Measurements from ENCODE around the gene SUGCT. TPM values are rescaled to one million over a fixed set of nuclear protein-coding genes. Genes with fewer than 3 reads are reported as not detected.

Gene SUGCT
- polyA plus RNA-seq, 1 of the 3 experiments (the other 2 are of a cell fraction): 53.7 TPM

GRCh38 chr7:40489844-40490602, 355.2 kb downstream of the SUGCT start:
- Histone ChIP-seq H3K27ac (ENCODE audit: low read depth in 2 of 2, low read length in 1 of 2) (peak overlapping the region; percentile 88 to 97), H3K4me2 (peak overlapping the region; percentile 33), H2AFZ (ENCODE audit: low read depth) (no peak overlapping the region), H3K9me3 (peaks cover 25% of the 10 kb centered on the region), H3K4me3 (ENCODE audit: low read depth in 2 of 2, low read length in 1 of 2) (no peak overlapping the region), H3K9me2 (no peaks in the 10 kb centered on the region), H3K27me3 (ENCODE audit: insufficient read depth) (no peaks in the 10 kb centered on the region), H3K36me3 (replicated peaks in 1 of 2; ENCODE audit: control insufficient read depth in 1 of 2, insufficient read depth in 2 of 2, low read length in 1 of 2) (peaks cover 12 to 65% of the 10 kb centered on the region in 2 experiments), H3F3A (replicated peaks; ENCODE audit: insufficient read depth) (peaks cover 78% of the 10 kb centered on the region), H4K20me1 (ENCODE audit: insufficient read depth) (no peaks in the 10 kb centered on the region), H3K79me2 (ENCODE audit: insufficient read depth) (peaks cover 87% of the 10 kb centered on the region), H3K9ac (peak overlapping the region; percentile 53; the same call in 1 of the 2 replicates), H3K4me1 (ENCODE audit: control insufficient read depth in 1 of 2, insufficient read depth in 2 of 2, low read depth in 1 of 2, low read length in 1 of 2) (peaks cover 7 to 20% of the 10 kb centered on the region in 2 experiments)
- 47% methylated on average over 2 of the region's 2 CpGs for WGBS (ENCODE audit: low lambda C conversion rate)
- TF ChIP-seq RXRA (IDR thresholded peaks at IDR 0.05; ENCODE audit: borderline replicate concordance, low read depth): no peak
- peak; percentile 35 for TF ChIP-seq CTCF (IDR thresholded peaks at IDR 0.05)
- no peak for TF ChIP-seq JUND (IDR thresholded peaks at IDR 0.05)
- peak; percentile 23; the same call in 1 of the 2 replicates for TF ChIP-seq SMC3 (IDR thresholded peaks at IDR 0.05; ENCODE audit: low read depth, low read length)
- peak; percentile 58 for TF ChIP-seq RAD21 (IDR thresholded peaks at IDR 0.05; ENCODE audit: low read length)
- no peak for TF ChIP-seq PBX3 (IDR thresholded peaks at IDR 0.05)
- CTCF ChIA-PET: interaction anchor here (1.3 to 1.7 kb wide), 2 partner anchors 29 to 258 kb away, joined by 4 to 5 read pairs; no protein-coding TSS in a partner anchor
- POLR2A ChIA-PET: no interaction called here
- no peak for DNase-seq

GRCh38 chr7:40490603-40490924, 355.8 kb downstream of the SUGCT start:
- Histone ChIP-seq H3K36me3 (replicated peaks in 1 of 2; ENCODE audit: control insufficient read depth in 1 of 2, insufficient read depth in 2 of 2, low read length in 1 of 2) (peaks cover 12 to 68% of the 10 kb centered on the region in 2 experiments), H4K20me1 (ENCODE audit: insufficient read depth) (no peaks in the 10 kb centered on the region), H3K9ac (peak overlapping the region; percentile 53; the same call in 1 of the 2 replicates), H2AFZ (ENCODE audit: low read depth) (no peak overlapping the region), H3F3A (replicated peaks; ENCODE audit: insufficient read depth) (peaks cover 81% of the 10 kb centered on the region), H3K4me3 (ENCODE audit: low read depth in 2 of 2, low read length in 1 of 2) (no peak overlapping the region), H3K9me3 (peaks cover 25% of the 10 kb centered on the region), H3K4me1 (ENCODE audit: control insufficient read depth in 1 of 2, insufficient read depth in 2 of 2, low read depth in 1 of 2, low read length in 1 of 2) (peaks cover 7 to 20% of the 10 kb centered on the region in 2 experiments), H3K9me2 (no peaks in the 10 kb centered on the region), H3K27ac (ENCODE audit: low read depth in 2 of 2, low read length in 1 of 2) (peak overlapping the region; percentile 88 to 97), H3K79me2 (ENCODE audit: insufficient read depth) (peaks cover 90% of the 10 kb centered on the region), H3K27me3 (ENCODE audit: insufficient read depth) (no peaks in the 10 kb centered on the region), H3K4me2 (peak overlapping the region; percentile 33)
- no peak for DNase-seq
- ChIA-PET POLR2A (no interaction called here), CTCF (no interaction called here)
- no peak for TF ChIP-seq SIN3A (IDR thresholded peaks at IDR 0.05; ENCODE audit: borderline replicate concordance, low read depth, low read length)
- no peak for TF ChIP-seq ELF1 (IDR thresholded peaks at IDR 0.05)
- no peak for TF ChIP-seq USF2 (IDR thresholded peaks at IDR 0.05; ENCODE audit: borderline replicate concordance, low read depth, low read length)
- peak; percentile 83 for TF ChIP-seq TEAD4 (IDR thresholded peaks at IDR 0.05; ENCODE audit: borderline replicate concordance, insufficient read depth)
- no peak for TF ChIP-seq GABPA (IDR thresholded peaks at IDR 0.05; ENCODE audit: low read depth)
- peak; percentile 92 for TF ChIP-seq RXRA (IDR thresholded peaks at IDR 0.05; ENCODE audit: borderline replicate concordance, low read depth)
- TF ChIP-seq RAD21 (IDR thresholded peaks at IDR 0.05; ENCODE audit: low read length): no peak
- peak; percentile 78; the same call in 1 of the 2 replicates for TF ChIP-seq FOSL2 (IDR thresholded peaks at IDR 0.05; ENCODE audit: borderline replicate concordance, low read depth)
- TF ChIP-seq JUND (IDR thresholded peaks at IDR 0.05): peak; percentile 87
- no peak for TF ChIP-seq MXI1 (IDR thresholded peaks at IDR 0.05; ENCODE audit: low read depth, low read length)
- TF ChIP-seq GATA2 (CRISPR knock-in tag; IDR thresholded peaks at IDR 0.05): no peak
- TF ChIP-seq TCF12 (IDR thresholded peaks at IDR 0.05): peak; percentile 98
- no peak for TF ChIP-seq IRF3 (IDR thresholded peaks at IDR 0.05; ENCODE audit: low read depth, low read length)
- TF ChIP-seq RCOR1 (IDR thresholded peaks at IDR 0.05; ENCODE audit: low read length): no peak
- 0 out of 2 replicates have a peak, but pooled peaks have one; percentile 14 for TF ChIP-seq MAX (IDR thresholded peaks at IDR 0.05; ENCODE audit: low read depth)

All from SK-N-SH (cell line).